GM18861 (cell line): ENCODE measurements around the gene COMT.
"Not testable (repeated sequence)": the region's sequence is repeated elsewhere in the genome, so short reads cannot be mapped to it uniquely, and the experiment has no call there.

Experiments used
- ATAC-seq: cut with Tn5 transposase; IDR thresholded peaks from one replicate; pipeline ENCODE4 v1.9.1; 2021; ENCODE audit not compliant: unreplicated experiment

COMT gene

DNA sequence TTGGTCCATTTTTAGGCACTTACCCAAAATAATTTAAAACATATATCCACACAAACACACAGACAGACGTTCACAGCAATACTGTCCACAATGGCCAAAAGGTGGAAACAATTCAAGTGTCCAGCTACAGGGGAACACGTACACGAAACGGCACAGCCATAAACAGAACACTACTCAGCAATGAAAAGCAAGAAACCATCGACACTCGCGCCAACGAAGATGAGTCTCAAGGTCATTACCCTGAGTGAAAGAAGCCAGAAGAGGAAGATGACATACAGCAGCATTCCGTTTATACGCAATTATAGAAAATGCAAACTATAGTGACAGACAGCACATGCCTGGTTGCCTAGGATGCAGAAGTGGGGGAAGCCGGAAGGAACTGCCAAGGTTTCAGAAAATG, 13.4 kb upstream of the COMT start:
- no peak for ATAC-seq

- no peak for ATAC-seq
Measured at GRCh38 chr22:19929586-19930550, 11.7 kb upstream of the COMT start.

DNA sequence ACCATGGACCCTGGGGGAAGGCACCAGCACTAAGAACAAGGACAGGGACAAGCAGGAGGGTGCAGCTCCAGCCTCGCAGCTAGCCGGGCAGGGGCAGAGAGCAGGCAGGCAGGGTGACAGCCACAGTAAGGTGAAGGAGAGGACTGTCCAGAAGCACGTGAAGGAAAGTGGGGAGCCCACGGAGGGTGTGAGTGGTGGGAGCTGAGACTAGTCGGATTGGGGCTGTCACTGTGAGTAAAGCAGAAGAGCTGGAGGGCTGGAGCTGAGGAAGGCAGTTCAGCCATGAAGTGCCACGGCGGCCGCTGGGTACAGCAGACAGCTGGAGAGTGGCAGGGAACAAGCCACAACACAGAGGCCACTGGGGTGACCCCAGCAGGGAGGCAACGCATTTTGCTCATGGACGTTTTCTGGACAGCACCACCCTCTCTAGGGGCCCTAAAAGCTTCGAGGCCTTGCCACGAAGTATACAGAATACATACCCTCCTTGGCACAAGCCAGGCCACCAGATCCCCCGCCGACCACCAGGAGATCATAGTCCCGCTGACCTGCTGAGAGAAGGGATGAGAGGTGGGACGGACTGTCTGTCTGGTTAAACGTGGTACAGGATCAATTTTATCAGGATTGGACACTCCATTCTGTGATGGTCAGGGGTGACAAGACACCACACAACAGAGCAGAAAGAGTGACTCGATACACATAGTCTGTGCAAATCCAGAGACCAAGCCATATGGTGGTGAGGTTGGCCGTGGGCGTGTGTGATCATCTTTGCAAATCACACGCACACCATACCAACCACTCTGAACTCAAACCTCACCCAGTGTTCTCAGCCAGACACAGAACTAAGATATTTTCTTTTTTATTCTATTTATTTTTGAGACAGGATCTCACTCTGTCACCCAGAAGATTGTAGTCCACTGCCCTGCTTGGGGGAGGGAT, 10.8 kb upstream of the COMT start:
- ATAC-seq: no peak

DNA sequence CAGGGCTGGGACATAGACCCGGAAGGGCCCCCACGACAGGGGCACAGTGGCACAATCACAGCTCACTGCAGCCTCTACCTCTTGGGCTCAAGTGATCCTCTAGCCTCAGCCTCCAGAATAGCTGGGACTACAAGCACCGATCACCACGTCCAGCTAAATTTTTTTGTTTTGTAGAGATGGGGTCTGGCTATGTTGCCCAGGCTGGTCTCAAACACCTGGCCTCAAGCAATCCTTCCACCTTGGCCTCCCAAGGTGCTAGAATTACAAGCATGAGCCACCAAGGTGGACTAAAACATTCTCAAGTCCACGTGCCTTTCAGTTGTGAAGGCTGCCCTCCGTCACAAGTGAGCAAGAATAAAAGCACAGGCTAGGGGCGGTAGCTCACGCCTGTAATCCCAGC, 10.1 kb upstream of the COMT start:
- no peak for ATAC-seq

- ATAC-seq: no peak
Measured at GRCh38 chr22:19932367-19933206, 9.0 kb upstream of the COMT start.

DNA sequence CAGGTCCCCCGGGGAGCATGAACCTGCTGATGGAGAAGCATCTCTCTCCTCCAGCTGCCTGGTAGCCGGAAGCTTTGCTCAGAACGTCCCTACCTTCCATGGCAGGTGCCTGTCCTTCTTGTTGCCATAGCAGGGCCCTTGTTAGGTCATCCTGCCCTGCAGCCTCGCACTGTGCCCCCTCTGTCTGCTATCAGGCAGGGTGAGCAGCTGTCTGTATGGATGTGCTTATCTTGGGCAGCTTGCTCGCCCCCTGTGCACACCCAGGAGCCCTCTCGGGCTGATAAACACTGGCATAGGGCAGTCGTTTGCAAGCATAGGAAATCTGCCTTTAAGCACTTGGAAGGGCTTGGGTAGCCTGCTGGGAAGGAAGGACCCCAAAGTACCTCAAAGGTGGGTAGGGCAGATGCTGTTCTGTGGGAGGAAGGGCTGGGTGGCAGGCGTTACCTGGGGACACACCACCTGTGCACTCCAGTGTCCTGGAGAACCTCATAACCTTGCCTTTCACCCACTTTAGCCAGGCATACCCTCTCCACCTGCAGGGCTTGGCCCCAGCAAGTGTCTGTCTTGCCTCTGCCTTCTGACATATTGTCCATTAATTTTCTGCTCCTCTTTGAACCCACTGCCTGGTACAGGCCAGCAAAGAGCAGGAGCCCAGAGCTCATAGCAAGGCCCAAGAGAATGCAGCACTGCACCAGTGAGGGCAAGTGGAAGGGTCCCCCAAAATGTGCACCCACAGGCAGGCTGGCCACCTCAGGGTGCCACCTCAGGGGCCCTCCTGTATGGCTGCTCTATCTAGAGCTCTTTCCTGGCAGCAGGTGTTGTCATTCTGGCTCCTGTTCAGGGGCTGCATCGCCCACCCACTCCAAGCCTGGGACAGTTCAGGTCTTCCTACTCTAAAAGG, 8.0 kb upstream of the COMT start:
- no peak for ATAC-seq

DNA sequence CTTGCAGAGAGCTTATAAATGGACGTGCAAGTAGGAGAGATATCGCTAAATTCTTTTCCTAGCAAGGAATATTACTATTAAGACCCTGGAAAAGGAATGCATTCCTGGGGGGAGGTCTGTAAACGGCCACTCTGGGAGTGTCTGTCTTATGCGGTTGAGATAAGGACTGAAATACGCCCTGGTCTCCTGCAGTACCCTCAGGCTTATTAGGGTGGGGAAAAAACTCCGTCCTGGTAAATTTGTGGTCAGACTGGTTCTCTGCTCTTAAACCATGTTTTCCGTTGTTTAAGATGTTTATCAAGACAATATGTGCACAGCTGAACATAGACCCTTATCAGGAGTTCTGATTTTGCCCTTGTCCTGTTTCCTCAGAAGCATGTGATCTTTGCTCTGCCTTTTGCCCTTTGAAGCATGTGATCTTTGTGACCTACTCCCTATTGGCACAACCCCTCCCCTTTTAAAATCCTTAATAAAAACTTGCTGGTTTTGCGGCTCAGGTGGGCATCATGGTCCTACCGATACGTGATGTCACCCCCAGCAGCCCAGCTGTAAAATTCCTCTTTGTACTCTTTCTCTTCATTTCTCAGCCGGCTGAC, 6.4 kb upstream of the COMT start:
- not testable (repeated sequence) for ATAC-seq

- ATAC-seq: no peak
Measured at GRCh38 chr22:19936513-19936912, 5.1 kb upstream of the COMT start.

GRCh38 chr22:19937616-19938473, 3.7 kb upstream of the COMT start:
- no peak for ATAC-seq

GRCh38 chr22:19940536-19941364, 822 bp upstream of the COMT start:
- ATAC-seq: no peak

DNA sequence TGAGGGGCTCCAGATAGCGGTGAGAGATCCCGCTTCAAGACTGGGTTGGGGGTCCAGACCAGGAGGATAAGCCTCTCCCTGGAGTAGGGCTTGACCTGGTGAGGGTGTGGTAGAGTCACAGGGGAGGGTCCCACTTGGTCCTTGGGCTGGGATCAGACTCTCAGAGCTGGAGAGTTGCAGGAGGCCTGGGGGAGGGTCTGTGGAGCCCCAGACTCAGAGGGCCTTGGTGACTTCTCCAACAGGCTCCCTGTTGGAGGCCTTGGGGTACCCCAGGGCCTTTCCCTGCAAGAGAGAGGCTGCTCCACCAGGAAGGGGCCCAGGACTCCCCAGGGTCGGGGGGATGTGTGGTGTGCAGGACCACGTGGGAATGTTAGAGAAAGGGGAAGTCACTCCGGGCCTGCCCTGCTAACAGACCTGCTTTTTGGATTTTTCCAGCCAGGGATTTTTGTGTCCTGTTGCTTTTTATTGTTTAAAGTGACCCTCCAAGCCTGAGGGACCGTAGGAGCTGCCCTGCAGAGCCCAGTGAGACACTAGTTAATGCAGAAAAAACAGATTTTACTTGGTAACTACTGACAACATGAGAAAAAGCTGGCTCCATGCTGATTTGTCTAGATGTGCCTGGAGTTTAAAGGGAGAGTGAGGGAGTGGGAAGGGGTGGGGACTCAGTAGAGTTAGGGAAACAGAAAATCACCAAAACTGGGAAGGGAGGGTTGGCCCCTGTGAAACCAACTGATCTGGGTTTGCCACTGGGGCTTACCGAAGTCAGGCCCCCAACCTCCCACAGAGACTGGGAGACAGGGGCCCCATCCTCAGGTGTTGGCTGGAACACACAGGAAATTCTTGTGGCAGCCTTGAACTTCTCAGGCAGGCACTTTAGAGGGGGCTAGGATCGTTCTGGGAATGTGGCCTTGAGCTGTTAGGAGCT, 847 bp downstream of the COMT start:
- ATAC-seq: no peak

- ATAC-seq: no peak
Measured at GRCh38 chr22:19943082-19944026, 1.8 kb downstream of the COMT start.

DNA sequence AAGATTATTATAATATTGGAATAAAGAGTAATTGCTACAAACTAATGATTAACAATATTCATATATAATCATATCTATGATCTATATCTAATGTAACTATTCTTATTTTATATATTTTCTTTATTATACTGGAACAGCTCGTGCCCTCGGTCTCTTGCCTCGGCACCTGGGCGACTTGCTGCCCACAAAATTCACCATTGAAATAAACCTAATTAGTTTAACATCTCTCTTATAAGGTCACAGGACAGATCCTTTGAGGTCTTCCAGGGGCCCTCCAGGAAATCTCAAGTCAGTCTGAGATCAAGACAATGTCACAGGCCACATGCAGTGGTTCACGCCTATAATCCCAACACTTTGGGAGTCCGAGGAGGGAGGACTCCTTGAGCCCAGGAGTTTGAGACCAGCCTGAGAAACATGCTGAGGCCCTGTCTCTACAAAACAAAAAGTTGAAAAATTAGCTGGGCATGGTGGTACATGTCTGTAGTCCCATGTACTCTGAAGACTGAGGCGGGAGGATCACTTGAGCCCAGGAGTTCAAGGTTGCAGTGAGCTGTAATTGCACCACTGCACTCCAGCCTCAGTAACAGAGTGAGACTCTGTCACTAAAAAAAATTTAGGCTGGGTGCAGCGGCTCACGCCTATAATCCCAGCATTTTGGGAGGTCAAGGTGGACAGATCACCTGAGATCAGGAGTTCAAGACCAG, 6.6 kb downstream of the COMT start:
- no peak for ATAC-seq

DNA sequence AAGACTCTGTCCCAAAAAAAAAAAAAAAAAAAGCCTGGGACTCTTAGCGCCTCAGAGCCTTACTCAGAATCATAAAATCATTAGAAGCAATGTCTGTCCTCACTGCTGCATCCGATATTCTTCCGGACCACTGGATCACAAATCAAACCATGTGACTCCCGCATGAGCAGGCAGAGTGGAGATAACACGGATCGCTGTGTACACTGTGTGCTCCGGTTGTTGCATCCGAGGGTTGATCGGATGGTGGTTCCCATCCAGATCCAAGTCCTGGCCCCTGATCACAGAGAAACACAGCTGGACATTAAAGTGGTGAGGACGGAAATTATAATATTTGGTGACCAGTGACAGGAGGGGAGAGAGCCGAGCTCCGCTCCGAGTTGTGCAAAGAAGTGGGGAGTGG, 9.8 kb downstream of the COMT start:
- no peak for ATAC-seq
